Stimulated activated CD8-positive, alpha-beta memory T cell treated with anti-CD3 and anti-CD28 coated beads, Interleukin-15, amount 100 ng/mL, for 48 hours (primary cell): ENCODE data around the gene PTGFRN.

Source experiments
- DNase-seq, 2 donors: peaks; one replicate each; pipeline ENCODE4 v3.0.0-alpha.2; 2020; ENCODE audit warnings: low read depth in 2 of 2

PTGFRN gene

DNA sequence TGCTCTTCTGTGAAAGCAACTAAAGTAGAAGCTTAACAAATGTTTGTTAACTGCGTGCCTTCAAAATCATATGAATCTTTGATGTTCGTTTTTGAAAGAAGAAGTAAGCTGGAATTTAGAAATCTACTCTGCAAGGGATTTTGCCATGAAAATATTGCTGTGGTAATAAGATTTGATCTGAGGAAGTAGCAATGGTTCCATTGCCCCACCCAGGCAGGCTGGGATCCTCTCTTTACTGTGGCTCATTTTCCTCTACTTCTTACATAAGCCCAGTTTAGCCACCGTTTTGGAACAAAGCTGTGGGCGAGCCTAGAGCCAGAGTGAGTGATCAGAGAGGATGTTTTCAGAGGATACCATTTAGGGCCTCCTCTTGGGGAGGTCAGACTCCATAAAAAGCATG lies 20.3 kb upstream of the PTGFRN start:
- no peak for DNase-seq

DNA sequence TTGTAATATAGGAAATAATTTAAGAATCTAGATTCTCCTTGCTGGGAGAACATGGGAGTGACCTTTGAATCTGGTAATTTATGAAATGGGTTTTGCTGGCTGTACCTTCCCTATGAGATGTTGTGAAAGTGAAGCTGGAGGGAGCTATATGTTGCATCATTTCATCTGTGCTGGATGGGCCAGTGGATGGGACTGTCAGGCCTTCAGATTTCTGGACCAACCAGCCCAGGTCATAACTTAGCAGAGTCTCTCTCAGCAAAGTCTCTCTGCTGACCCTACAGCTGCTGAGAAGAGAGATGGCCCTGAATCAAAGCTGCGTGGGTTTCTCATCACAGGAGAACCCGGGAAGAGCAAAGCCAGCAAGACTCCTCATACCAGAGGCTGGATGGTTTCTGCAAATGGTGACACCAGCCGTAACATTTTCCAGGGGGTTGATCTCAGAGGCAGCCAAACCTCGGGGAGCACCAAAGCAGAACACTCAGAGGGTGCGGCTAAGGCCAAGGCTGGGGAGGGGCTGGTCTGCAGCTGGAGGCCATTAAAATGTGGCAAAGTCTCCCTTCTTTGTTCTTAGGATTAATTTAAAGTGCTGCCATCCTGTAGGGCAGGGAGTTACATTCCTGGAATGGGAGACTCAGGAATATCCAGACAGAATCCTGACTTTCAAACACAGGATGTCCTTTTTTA lies 18.2 kb upstream of the PTGFRN start:
- no peak for DNase-seq

DNA sequence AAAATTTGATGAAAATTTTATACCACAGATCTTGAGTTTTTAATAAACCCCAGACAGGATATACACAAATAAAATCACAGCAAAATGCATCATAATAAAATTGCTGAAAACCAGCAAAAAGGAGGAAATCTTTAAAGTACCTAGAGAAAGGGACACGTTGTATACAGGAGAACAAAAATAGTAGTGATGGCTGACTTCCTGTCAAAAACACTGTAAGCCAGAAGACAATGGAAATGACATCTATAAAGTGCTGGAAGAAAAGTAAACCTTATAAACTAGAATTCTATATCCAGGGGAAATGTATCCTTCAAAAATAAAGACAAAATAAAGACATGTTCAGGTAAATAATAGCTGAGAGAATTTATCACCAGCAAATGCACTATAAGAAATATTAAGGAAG lies 14.6 kb upstream of the PTGFRN start:
- DNase-seq: no peak

DNA sequence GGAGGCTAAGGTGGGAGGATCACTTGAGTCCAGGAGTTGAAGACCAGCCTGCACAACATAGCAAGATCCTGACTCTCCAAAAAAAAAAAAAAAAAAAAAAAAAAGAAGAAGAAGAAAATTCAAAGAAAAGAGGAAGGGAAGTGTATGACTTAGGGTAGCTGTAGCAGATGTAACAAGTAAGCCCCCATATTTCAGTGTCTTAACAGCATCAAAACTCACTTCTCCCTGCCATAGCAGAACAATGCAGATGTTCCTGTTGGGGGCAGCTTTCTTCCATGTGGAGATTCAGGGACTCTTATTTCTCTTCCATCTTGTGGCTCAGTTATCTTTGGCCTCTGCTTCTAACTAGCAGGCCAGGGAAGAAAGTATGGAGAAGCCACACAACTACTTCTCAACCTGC lies 10.2 kb upstream of the PTGFRN start:
- no peak for DNase-seq

DNA sequence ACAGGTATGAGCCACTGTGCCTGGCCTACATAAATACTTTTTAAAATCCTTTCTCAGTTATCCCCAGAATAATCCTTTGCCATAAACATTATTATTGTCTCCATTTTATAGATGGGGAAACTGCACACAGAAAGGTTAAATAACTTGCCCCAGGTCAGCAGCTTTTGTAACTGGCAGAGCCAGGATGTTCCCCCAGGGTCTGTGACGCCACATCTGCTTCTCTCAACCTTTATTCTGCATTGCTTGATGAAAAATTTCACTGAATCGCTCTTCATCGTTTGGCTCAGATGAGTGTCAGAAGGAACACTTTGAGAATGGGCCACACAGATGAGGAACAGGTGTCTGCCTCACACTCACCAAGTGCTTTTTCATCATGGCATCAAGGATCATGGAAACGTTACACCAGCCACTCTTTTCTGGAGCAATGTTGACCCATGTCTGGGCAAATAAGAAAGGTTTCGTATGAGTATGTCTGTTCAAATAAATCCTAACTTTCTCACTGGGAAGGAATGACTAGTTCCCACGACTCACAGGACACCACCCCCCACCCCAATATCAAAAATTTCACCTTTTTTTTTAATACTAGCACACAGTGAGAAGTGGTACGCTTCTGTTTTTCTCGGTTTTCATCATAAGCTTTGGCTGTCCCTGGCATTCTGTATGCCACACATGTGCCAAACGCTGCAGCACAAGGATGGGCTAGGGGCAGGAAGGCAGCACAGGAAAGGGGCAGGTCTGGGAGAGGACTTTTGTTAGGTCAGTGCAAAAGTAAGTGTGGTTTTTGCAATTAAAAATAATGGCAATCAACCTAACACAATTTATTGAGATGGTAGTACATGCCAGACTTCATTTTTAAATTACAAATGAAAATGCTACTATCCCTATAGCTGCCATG lies 9.0 kb upstream of the PTGFRN start:
- DNase-seq: no peak

DNA sequence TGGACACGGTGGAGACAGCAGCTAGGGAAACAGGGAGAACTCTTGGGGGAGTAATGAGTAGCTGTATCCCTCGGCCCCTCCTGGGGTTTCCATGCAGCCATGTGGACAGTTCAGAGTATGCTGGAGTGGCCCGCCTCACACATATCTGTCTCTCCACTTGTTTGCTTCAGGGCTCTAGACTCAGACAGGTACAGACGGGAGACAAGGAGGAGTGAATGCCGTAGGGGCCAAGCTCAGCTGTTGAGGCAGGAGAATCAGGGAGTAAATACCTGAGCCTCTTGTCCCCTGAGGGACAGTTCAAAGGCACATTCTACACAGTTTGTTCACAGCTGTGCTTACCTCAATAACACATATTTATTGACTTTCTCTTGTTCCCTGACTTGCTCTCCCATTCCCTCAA lies 7.7 kb upstream of the PTGFRN start:
- no peak for DNase-seq

DNA sequence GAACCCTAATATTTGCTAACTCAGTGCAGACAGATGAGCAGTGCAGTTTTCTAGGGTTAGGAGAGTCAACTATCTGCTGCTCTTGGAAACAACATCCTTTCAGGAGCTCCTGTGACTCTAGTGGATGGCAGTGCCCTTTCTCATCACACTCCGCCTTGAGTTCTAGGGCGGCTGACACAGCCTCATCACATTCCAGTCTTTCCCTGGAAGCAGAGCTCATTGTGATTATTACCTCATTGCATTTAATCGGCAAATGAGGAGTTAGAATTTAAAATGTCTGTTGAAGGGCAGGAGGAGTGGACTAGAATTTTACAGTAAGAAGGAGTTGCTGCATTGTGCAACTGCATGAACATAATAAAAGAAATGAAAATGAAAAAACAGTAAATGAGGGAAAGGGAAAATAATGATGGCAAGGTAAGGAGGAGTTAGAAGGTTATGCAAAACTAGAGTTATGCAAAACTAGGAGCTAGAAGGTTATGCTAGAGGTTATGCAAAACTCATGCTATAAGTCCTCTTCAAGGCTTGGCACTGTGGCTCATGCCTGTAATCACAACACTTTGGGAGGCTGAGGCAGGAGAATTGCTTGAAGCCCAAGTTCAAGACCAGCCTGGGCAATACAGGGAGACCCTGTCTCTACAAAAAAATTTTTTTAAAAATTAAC lies 6.9 kb upstream of the PTGFRN start:
- no peak for DNase-seq

DNA sequence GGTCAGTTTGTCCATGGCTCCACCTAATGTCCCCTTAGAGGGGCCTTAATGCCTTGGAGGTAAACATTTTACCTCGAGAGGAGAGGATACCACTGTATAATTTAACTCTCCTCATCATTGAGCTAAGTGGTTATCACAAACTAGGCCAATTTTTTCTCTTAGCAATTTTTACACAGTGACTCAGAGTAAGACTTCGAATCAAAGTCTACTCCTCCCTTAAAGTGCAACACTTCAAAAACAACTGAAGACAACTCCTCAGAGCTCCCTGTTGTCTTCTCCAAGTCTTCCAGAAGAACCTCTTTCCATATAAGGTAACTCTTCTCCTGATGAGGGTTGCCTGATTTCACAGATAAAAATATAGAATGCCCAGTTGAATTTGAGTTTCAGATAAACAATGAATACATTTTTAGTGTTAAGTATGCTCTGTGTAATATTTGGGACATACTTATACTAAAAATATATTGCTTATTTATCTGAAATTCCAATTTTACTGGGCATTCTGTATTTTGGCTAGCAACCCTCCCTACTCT lies 4.9 kb upstream of the PTGFRN start:
- DNase-seq: no peak

DNA sequence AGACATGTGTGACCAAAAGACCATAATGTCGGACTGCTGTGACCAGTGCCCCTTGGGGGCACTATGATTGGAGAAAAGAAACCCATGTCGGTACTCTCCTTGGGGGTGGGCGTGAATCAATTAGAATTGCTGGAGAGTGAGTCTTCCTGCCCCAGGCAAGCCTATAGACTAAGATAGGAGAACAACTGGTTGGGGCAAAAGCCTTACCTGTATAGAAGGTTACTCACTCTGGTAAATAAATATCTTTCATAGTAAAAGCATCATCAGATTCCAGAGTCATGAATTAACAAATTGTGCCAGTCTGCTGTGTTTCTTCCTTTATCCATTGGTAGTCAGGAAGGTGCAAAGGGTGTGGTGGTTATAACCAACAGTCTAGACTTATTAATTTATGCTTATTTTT lies 2.9 kb upstream of the PTGFRN start:
- no peak for DNase-seq

DNA sequence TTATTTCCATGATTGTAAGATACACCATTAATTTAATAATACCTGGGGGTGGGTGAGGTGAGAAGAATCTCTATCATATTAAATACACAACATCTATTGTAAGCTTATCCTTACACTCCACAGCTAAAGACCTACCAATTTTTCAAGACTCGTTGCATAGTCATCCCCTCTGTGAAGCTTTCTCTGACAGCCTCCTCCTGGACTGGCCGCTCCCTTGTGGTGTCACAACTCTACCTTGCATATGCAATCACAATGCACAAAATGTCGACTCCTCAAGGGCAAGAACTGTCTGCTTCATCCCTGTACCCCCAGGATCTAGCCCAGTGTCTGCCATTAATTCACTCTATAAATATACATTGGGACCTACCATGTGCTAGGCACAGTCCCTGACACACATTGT lies 2.4 kb upstream of the PTGFRN start:
- no peak for DNase-seq

DNA sequence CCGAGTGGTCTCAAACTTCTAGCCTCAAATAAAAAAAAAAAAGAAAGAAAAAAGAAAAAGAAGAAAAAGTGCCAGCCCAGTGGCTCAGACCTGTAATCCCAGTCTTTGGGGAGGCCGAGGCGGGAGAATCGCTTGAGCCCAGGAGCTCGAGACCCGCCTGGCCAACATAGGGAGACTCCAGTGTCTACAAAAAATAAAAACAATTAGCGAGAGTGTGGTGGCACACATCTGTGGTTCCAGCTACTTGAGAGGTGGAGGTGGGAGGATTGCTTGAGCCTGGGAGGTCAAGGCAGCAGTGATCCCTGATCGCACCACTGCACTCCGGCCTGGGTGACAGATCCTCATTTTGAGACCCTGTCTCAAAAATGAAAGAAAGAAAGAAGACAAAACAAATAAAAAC lies 1.4 kb upstream of the PTGFRN start:
- DNase-seq: no peak

DNA sequence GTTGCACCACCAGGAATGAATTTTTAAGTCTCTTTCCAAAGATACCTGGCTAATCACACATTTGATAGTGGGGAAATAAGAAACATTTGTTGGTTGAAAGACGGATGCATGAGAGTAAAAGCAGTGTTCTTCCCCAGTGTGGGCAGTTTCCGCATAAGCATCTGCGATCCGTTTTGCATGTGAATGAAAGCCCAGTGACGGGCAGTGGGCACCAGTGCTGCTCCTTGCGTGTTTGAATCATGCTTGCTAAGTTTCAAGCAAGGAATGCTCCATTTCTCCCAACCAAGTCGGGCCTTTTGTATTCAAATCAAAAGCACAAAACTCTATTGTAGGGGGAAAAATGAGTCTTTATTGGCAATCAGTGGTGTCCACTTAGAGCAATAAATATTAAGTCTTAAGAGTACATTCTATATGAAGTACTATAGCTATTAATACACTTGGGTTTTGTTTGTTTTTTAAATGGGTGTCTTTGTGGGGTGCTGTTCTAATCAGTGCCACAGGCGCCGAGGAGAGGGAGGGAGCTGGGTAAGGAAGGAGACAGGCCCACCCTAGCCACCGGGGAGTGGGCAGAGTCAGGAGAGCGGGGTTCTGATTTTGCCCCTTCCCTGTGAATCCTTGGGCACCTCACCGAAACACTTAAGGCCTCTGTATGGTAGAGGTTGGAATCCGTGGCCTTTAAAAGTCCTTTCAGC lies 750 bp upstream of the PTGFRN start:
- DNase-seq: no peak

DNA sequence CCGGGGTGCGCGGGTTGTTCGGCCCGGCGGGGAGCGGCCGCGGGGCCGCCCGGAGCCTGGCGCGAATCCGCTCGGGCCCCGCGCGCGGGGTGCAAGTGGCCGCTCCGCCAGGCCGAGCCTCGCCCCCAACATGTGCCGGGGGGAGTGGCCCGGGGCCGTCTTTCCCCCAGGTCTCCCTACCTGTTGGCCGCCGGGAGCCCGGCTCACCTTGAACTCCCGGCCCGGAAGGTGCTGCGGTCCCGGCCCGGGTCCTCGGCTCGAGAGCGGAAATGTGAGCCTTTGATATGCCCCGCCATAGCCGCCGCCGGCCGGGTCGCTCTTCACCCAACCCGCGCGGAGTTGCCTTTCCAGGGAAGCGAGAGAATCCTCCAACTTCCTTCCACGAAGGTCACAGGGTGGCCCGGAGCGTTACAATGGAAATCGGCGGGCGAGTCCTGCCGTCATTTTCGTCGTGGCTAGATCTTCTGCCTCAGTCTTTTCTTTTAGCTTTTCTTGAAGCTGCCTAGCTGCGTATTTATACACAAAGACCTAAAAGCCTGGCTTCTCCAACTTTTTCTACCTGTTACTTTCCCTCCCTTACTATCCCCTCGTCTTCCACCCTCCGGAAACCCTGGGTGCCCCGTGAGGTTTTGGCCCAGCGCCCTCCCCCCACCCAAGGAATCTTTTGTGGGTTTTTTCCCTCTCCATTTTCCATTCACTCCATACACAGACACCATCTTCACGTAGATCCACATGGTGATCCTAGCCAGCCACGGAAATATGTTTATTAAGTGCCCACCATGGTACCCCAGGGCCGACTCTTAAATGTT lies 867 bp downstream of the PTGFRN start:
- no peak for DNase-seq

DNA sequence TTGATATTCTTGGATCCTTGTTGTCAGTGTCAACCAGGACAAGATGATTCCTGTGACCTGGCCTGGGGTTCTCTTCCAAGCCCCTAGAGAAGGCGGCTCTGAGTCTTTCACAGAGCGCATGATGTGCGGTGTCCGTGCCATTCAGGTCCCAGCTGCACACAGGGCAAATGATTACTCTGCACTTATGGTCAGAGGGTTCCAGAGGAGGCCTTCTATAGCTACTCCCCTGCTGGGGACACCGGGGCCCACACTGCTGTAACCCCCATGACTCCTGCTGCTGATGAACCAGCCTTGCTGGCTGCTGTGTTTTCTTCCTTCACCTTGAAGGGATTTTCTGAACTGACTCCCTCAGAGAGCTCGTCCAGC lies 1.5 kb downstream of the PTGFRN start:
- DNase-seq: no peak

DNA sequence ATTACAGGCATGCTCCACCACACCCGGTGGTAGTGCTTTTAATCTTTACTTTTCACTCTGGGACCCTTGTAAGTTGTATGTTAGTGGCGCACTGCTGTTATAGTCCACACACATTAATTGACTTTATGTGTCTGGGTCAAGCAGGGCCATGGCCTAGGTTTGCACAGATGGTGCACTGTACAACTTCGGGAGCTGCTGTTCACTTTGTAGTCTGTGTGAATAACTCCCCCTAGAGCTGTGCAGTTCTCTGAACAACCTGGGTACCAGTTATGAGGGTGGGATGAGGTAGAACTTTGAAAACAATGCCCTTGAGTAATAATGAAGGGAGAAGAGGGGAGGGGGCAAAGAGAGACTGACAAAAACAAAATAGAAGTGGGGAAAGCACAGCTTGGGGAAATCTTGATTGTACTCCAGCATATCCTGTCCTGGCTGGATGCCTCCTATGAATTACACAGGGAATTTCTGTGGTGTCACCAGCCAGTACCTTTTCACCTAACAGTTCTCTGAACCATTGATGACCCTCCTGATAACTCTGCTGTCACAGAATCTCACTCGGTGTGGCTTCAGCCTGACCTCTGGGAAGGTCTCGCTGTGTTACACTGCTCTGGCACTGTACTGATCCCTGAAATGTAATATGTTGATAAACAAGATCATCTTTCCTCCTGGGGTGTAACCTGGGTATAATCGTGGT lies 2.2 kb downstream of the PTGFRN start:
- DNase-seq: no peak

DNA sequence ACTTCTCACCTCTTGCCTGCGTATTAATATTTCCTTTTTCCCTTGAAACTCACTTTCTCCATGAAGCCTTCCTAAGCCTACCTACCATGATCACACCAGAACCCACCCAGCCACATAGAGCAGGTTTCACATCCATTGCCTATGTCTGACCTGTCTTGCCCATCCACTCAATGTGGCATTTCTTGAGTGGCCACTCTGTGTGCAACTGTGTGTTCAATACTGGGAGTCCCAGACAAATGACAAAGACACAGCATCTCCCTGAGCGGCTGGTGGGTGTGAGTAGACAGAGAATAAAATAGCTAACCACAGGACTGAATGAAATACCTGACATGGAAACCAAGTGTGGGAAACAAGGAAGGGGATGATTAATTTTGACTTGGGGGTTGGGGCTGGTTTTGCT lies 3.1 kb downstream of the PTGFRN start:
- no peak for DNase-seq

DNA sequence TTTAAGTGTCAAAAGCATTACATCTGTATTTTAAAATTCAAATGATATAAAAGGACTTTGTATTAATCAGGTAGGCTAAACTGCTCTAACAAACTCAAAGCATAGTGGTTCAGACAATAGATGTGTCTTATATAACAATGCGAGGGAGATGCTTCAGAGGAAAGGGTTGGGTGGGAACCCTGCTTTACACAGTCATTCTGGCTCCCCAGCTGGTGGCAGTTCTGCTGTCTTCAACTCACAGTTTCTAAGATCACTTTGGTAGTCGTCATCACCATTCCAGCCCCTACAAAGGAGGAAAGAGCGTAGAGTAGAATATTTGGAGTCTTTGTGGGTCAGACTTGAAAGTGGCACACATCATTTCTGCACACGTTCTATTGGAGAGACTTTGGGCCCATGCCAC lies 4.2 kb downstream of the PTGFRN start:
- no peak for DNase-seq

DNA sequence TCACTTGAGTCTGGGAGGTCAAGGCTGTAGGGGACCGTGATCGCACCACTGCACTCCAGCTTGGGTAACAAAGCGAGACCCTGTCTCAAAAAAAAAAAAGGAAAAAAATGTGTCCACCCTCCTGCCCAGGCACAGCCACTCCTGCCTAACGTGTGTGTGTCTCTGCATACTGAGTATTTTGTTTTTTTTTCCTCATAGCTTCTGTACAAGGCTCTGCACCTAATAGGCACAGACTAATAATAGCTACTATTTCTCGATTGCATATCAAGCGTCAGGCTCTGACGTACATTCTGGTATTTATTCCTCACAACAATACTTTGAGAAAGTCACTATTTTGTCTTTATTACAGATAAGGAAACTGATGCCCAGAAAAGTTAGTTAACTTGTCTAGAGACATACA lies 5.0 kb downstream of the PTGFRN start:
- DNase-seq: no peak

DNA sequence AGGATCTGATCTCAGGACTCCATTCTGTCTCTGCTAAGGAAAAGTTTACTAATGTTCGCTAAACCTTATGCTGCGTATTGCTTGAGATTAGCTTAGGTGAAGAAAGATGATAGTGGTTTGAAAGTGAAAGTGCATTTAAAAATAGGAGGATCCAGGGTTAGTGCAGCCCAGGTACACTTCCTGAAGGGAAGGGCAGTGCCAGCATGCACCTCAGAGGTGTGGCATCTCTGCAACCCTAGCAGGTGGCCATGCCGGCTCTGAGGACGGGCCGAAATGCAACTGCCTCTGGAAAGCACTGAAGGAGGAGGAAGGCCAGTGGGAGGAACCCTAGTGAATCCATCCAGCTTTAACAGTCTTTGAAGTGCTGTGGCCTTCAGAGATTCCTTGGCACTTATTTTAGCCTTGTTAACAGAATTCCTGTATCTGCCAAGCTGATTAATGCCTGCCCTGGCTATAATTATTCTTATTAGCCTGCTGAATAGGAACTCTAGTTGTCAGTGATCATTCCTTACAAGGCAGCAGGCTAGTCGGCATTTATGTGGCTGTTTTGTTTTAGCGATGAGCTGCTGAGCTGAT lies 5.5 kb downstream of the PTGFRN start:
- DNase-seq: no peak

DNA sequence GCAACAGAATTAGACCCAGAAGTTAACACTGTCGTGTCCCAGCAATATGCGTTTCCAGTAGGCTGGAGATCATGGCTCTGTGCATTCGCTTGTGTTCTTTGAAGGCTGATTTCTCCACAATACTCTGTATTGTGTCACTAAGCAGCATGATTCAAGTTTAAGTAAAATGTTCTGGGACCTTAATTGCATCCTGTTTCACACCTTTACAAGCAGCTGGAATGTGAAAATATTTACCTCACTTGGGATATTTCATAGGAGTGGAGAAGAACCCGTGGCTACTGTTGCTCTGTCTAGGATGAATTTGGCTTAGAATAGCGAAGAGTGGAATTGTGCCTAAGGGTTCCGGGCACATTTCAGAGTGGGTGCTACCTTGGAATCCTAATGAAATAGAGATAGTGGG lies 6.3 kb downstream of the PTGFRN start:
- no peak for DNase-seq
